ENCODE results near the gene ZBTB4. TPM values are rescaled to one million over a fixed set of nuclear protein-coding genes. Genes with fewer than 3 reads are reported as not detected.
"Not testable (repeated sequence)": the region's sequence is repeated elsewhere in the genome, so short reads cannot be mapped to it uniquely, and the experiment has no call there.

The ZBTB4 gene
- total RNA-seq, 1 donor from 2014 or later = 11.8 TPM

- DNase-seq (ENCODE audit: low spot score in 2 of 2) = no peak
- no peak for FAIRE-seq
These were observed 16.5 kb upstream of the ZBTB4 start for GRCh38 chr17:7495906-7496434.

- DNase-seq (ENCODE audit: low spot score in 2 of 2) (no peak), FAIRE-seq (no peak)
These were observed 14.5 kb upstream of the ZBTB4 start for GRCh38 chr17:7493941-7494340.

GRCh38 chr17:7491583-7491982 is 12.2 kb upstream of the ZBTB4 start:
- no peak for FAIRE-seq

GRCh38 chr17:7490144-7490543 is 10.7 kb upstream of the ZBTB4 start:
- DNase-seq (ENCODE audit: low spot score in 2 of 2) = no peak
- no peak for FAIRE-seq

More at GRCh38 chr17:7491583-7491982, 12.2 kb upstream of the ZBTB4 start:
- DNase-seq (ENCODE audit: low spot score in 2 of 2) = no peak

GRCh38 chr17:7486181-7486580 is 6.8 kb upstream of the ZBTB4 start:
- FAIRE-seq (no peak), DNase-seq (ENCODE audit: low spot score in 2 of 2) (no peak)

- FAIRE-seq (no peak), DNase-seq (ENCODE audit: low spot score in 2 of 2) (no peak)
These were observed 5.5 kb upstream of the ZBTB4 start for GRCh38 chr17:7484919-7485377.

- no peak for FAIRE-seq
- DNase-seq (ENCODE audit: low spot score in 2 of 2) = peak; percentile 89 to 95
These were observed 4.9 kb upstream of the ZBTB4 start, which contains the start of gene POLR2A for GRCh38 chr17:7484067-7484918. POLR2A (plus strand) TSS chr17:7484366.

- DNase-seq (ENCODE audit: low spot score in 2 of 2) = peak; percentile 85 to 87
- FAIRE-seq = no peak
These were observed 4.0 kb upstream of the ZBTB4 start for GRCh38 chr17:7483255-7484066.

GRCh38 chr17:7482742-7483088 is 3.3 kb upstream of the ZBTB4 start:
- DNase-seq (ENCODE audit: low spot score in 2 of 2); FAIRE-seq: not testable (repeated sequence)

GRCh38 chr17:7481842-7482741 is 2.7 kb upstream of the ZBTB4 start:
- DNase-seq (ENCODE audit: low spot score in 2 of 2); FAIRE-seq: not testable (repeated sequence)

- DNase-seq (ENCODE audit: low spot score in 2 of 2); FAIRE-seq: not testable (repeated sequence)
These were observed 1.8 kb upstream of the ZBTB4 start, which contains the start of gene SLC35G6 for GRCh38 chr17:7481275-7481674. SLC35G6 (plus strand) TSS chr17:7481446; CDS start chr17:7481517, 71 bp downstream.

GRCh38 chr17:7480089-7480384 is 606 bp upstream of the ZBTB4 start:
- no peak for FAIRE-seq
- no peak for DNase-seq (ENCODE audit: low spot score in 2 of 2)

- peak; percentile 75 to 82 for DNase-seq (ENCODE audit: low spot score in 2 of 2)
- no peak for FAIRE-seq
These were observed 887 bp downstream of the ZBTB4 start for GRCh38 chr17:7478276-7479212.

- FAIRE-seq = no peak
- peak in 1 of 2 donors; percentile 58 for DNase-seq (ENCODE audit: low spot score in 2 of 2)
These were observed 1.8 kb downstream of the ZBTB4 start for GRCh38 chr17:7477392-7478275.

GRCh38 chr17:7476951-7477350 is 2.5 kb downstream of the ZBTB4 start:
- FAIRE-seq = no peak
- DNase-seq (ENCODE audit: low spot score in 2 of 2) = no peak

- FAIRE-seq (no peak), DNase-seq (ENCODE audit: low spot score in 2 of 2) (no peak)
These were observed 2.9 kb downstream of the ZBTB4 start for GRCh38 chr17:7476494-7476893.

- DNase-seq (ENCODE audit: low spot score in 2 of 2) (peak in 1 of 2 donors; percentile 11), FAIRE-seq (no peak)
These were observed 3.5 kb downstream of the ZBTB4 start for GRCh38 chr17:7475764-7476422.

All from frontal cortex (tissue), 4 donors.